Activated naive CD4-positive, alpha-beta T cell treated with anti-CD3 and anti-CD28 coated beads, Interleukin-2, amount 50 U/mL, for 24 hours (primary cell): Measurements from ENCODE around the gene ZDHHC11.
"Not testable (repeated sequence)": the region's sequence is repeated elsewhere in the genome, so short reads cannot be mapped to it uniquely, and the experiment has no call there.

Source experiments
- H3K27ac Mint-ChIP-seq: one replicate; pipeline ENCODE4 v1.8.0; 2021; ENCODE audit warnings: mild to moderate bottlenecking, mixed read lengths
- H3K27me3 Mint-ChIP-seq: one replicate; pipeline ENCODE4 v1.8.0; 2021; ENCODE audit warnings: mixed read lengths
- H3K36me3 Mint-ChIP-seq: one replicate; pipeline ENCODE4 v1.8.0; 2021; ENCODE audit warnings: mixed read lengths
- H3K4me1 Mint-ChIP-seq: one replicate; pipeline ENCODE4 v1.8.0; 2021; ENCODE audit warnings: mixed read lengths
- H3K4me3 Mint-ChIP-seq: one replicate; pipeline ENCODE4 v1.8.0; 2021; ENCODE audit warnings: mild to moderate bottlenecking, mixed read lengths
- H3K9me3 Mint-ChIP-seq: one replicate; pipeline ENCODE4 v1.8.0; 2021; ENCODE audit warnings: mixed read lengths

ZDHHC11 gene

GRCh38 chr5:884345-885126, 33.8 kb upstream of the ZDHHC11 start:
- H3K36me3 Mint-ChIP-seq = peaks cover 18% of the 10 kb centered on the region
- peaks cover 27% of the 10 kb centered on the region for H3K4me1 Mint-ChIP-seq
- H3K27me3 Mint-ChIP-seq = no peaks in the 10 kb centered on the region
- H3K4me3 Mint-ChIP-seq = no peak overlapping the region
- peaks cover 6% of the 10 kb centered on the region for H3K9me3 Mint-ChIP-seq
- H3K27ac Mint-ChIP-seq = no peak overlapping the region

- Mint-ChIP-seq H3K4me1 (peaks cover 22% of the 10 kb centered on the region), H3K36me3 (peaks cover 18% of the 10 kb centered on the region), H3K27me3 (no peaks in the 10 kb centered on the region), H3K27ac (no peak overlapping the region), H3K4me3 (no peak overlapping the region), H3K9me3 (peaks cover 6% of the 10 kb centered on the region)
Measured at GRCh38 chr5:883475-884181, 32.8 kb upstream of the ZDHHC11 start.

- Mint-ChIP-seq H3K27ac (peak overlapping the region; percentile 86), H3K4me3 (peak overlapping the region; percentile 15), H3K4me1 (peaks cover 16% of the 10 kb centered on the region), H3K27me3 (no peaks in the 10 kb centered on the region), H3K36me3 (peaks cover 18% of the 10 kb centered on the region), H3K9me3 (peaks cover 6% of the 10 kb centered on the region)
Measured at GRCh38 chr5:882253-883183, 31.7 kb upstream of the ZDHHC11 start.

GRCh38 chr5:881551-881935, 30.8 kb upstream of the ZDHHC11 start:
- peaks cover 6% of the 10 kb centered on the region for H3K9me3 Mint-ChIP-seq
- H3K27ac Mint-ChIP-seq = no peak overlapping the region
- peaks cover 16% of the 10 kb centered on the region for H3K4me1 Mint-ChIP-seq
- no peaks in the 10 kb centered on the region for H3K27me3 Mint-ChIP-seq
- no peak overlapping the region for H3K4me3 Mint-ChIP-seq
- H3K36me3 Mint-ChIP-seq = peaks cover 18% of the 10 kb centered on the region

GRCh38 chr5:880816-881550, 30.2 kb upstream of the ZDHHC11 start:
- Mint-ChIP-seq H3K27me3 (no peaks in the 10 kb centered on the region), H3K27ac (no peak overlapping the region), H3K4me1 (peaks cover 16% of the 10 kb centered on the region), H3K9me3 (peaks cover 6% of the 10 kb centered on the region), H3K36me3 (peaks cover 18% of the 10 kb centered on the region), H3K4me3 (no peak overlapping the region)

- not testable (repeated sequence) for H3K27me3 Mint-ChIP-seq, H3K4me3 Mint-ChIP-seq, H3K27ac Mint-ChIP-seq, H3K9me3 Mint-ChIP-seq
- H3K36me3 Mint-ChIP-seq = peaks cover 25% of the 10 kb centered on the region
- peaks cover 16% of the 10 kb centered on the region for H3K4me1 Mint-ChIP-seq
Measured at GRCh38 chr5:878677-879076, 27.9 kb upstream of the ZDHHC11 start.

GRCh38 chr5:878125-878524, 27.3 kb upstream of the ZDHHC11 start:
- peaks cover 6% of the 10 kb centered on the region for H3K9me3 Mint-ChIP-seq
- no peak overlapping the region for H3K4me3 Mint-ChIP-seq
- H3K27ac Mint-ChIP-seq = no peak overlapping the region
- peaks cover 13% of the 10 kb centered on the region for H3K4me1 Mint-ChIP-seq
- no peaks in the 10 kb centered on the region for H3K27me3 Mint-ChIP-seq
- peaks cover 22% of the 10 kb centered on the region for H3K36me3 Mint-ChIP-seq

GRCh38 chr5:876398-877365, 25.9 kb upstream of the ZDHHC11 start:
- H3K4me1 Mint-ChIP-seq = no peaks in the 10 kb centered on the region
- peaks cover 10% of the 10 kb centered on the region for H3K36me3 Mint-ChIP-seq
- no peaks in the 10 kb centered on the region for H3K9me3 Mint-ChIP-seq
- H3K4me3 Mint-ChIP-seq = no peak overlapping the region
- no peak overlapping the region for H3K27ac Mint-ChIP-seq
- H3K27me3 Mint-ChIP-seq = no peaks in the 10 kb centered on the region

- no peaks in the 10 kb centered on the region for H3K27me3 Mint-ChIP-seq
- no peak overlapping the region for H3K4me3 Mint-ChIP-seq
- H3K27ac Mint-ChIP-seq = no peak overlapping the region
- peaks cover 8% of the 10 kb centered on the region for H3K36me3 Mint-ChIP-seq
- no peaks in the 10 kb centered on the region for H3K9me3 Mint-ChIP-seq
- no peaks in the 10 kb centered on the region for H3K4me1 Mint-ChIP-seq
Measured at GRCh38 chr5:875931-876330, 25.1 kb upstream of the ZDHHC11 start.

GRCh38 chr5:873328-873727, 22.5 kb upstream of the ZDHHC11 start:
- Mint-ChIP-seq H3K36me3 (peaks cover 16% of the 10 kb centered on the region), H3K4me3 (no peak overlapping the region), H3K27me3 (no peaks in the 10 kb centered on the region), H3K9me3 (no peaks in the 10 kb centered on the region), H3K27ac (no peak overlapping the region), H3K4me1 (no peaks in the 10 kb centered on the region)

- H3K36me3 Mint-ChIP-seq = peaks cover 17% of the 10 kb centered on the region
Measured at GRCh38 chr5:872301-872700, 21.5 kb upstream of the ZDHHC11 start.

GRCh38 chr5:871596-872298, 21.0 kb upstream of the ZDHHC11 start:
- Mint-ChIP-seq H3K4me3 (no peak overlapping the region), H3K27ac (no peak overlapping the region), H3K27me3 (no peaks in the 10 kb centered on the region), H3K4me1 (no peaks in the 10 kb centered on the region), H3K9me3 (no peaks in the 10 kb centered on the region), H3K36me3 (peaks cover 17% of the 10 kb centered on the region)

More at GRCh38 chr5:872301-872700, 21.5 kb upstream of the ZDHHC11 start:
- no peaks in the 10 kb centered on the region for H3K4me1 Mint-ChIP-seq
- no peaks in the 10 kb centered on the region for H3K9me3 Mint-ChIP-seq
- H3K4me3 Mint-ChIP-seq = no peak overlapping the region
- H3K27ac Mint-ChIP-seq = no peak overlapping the region
- no peaks in the 10 kb centered on the region for H3K27me3 Mint-ChIP-seq

- Mint-ChIP-seq H3K27me3 (no peaks in the 10 kb centered on the region), H3K36me3 (peaks cover 21% of the 10 kb centered on the region), H3K4me3 (no peak overlapping the region)
Measured at GRCh38 chr5:870956-871355, 20.2 kb upstream of the ZDHHC11 start.

More at GRCh38 chr5:870956-871355, 20.2 kb upstream of the ZDHHC11 start:
- Mint-ChIP-seq H3K4me1 (no peaks in the 10 kb centered on the region), H3K27ac (no peak overlapping the region), H3K9me3 (no peaks in the 10 kb centered on the region)
